HG02938 (cell line): ENCODE measurements around the gene SLC24A1.

Experiments used
- ATAC-seq: cut with Tn5 transposase; IDR thresholded peaks from one replicate; pipeline ENCODE4 v1.9.1; 2021; ENCODE audit warnings: mild to moderate bottlenecking, moderate library complexity; ENCODE audit not compliant: unreplicated experiment

Gene SLC24A1

GRCh38 chr15:65651831-65652749 lies 30.4 kb downstream of the SLC24A1 start:
- ATAC-seq: no peak

- ATAC-seq: no peak
Measured at GRCh38 chr15:65653341-65653740, 31.6 kb downstream of the SLC24A1 start.

DNA sequence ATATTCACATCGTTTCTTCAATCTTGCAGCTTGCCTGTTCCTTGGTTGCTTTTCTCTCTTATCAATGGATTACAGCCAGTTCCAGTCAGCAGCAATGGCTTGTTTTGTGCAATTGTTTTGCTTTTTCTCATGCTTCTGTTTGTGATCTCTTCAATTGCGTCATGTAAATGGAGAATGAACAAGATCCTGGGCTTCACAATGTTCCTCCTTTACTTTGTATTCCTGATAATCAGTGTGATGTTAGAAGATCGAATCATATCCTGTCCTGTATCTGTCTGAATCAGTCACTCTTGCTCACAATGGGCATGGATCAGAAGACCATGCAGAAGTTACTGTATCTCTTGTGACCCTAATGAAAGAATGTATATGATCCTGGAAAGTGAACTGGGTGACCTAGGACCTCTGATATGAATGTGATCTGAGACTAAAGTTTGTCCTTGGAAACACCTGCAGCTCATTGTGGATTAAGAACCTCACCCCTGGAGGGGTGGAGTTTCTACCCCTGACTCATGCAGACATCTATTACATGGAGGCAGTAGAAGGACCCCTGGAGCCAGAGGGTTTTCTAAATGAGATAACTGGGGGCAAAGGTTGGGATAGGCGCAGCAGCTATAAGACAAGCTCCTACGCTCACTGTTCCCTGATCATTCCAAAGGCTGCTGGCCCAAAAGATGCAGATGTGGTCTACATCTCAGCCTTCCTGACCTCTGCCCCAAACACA lies 32.2 kb downstream of the SLC24A1 start:
- ATAC-seq: no peak

- ATAC-seq: no peak
Measured at GRCh38 chr15:65655026-65655425, 33.3 kb downstream of the SLC24A1 start.

DNA sequence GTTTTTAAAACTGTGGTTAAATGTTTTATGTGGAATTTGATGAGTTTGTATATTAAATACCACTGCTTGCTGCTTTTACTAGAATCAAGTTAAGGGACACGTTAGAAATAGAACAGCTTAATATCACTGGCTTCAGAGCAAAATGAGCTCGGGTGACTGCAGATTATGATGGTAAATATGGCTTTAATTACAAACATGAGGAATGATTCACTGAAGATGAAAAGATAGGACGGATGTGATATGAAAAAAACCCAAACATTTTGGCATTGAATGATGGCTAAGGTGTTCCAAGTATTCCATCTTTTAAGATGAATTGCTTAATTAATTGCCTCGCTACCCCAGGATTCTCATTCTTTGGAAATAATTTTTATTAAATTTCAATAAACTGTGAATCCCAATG lies 33.7 kb downstream of the SLC24A1 start:
- no peak for ATAC-seq

GRCh38 chr15:65659502-65660052 lies 37.8 kb downstream of the SLC24A1 start:
- no peak for ATAC-seq

DNA sequence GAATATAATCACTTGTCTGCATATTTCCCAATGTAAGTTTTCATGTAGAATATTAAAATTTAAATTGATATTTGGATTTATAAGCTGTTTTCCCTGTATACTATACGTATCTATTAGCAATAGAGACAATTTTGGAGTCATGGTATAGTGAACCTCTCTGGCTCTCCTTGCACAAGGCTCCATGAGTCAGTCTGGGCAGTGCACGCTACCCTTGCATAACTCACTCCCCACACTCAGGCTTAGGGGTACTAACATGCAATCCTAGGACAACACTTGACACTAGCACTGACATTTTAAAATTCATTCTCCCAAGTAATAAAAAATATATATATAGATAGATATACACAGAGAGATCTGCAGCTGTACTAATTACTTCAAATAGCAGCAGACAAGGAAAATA lies 39.2 kb downstream of the SLC24A1 start:
- no peak for ATAC-seq

GRCh38 chr15:65663521-65663920 lies 41.8 kb downstream of the SLC24A1 start:
- ATAC-seq: no peak

GRCh38 chr15:65666257-65666656 lies 44.5 kb downstream of the SLC24A1 start:
- ATAC-seq: no peak

DNA sequence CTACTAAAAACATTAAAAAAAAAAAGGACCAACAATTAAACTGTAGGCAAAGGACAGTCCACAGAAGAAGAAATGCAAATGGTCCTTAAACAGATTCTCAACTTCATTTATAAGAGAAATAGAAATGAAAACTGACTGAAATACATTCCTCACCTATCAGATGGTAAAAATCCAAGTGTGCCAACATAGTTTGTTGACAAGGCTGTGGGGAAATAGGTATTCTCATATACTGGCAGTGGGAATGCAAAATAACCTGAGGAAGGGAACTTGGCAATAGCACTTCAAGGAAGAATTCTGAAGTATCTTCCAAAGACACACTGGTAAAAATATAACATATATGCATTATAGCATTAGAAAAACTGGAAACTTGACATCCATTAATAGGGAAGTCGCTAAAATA lies 53.8 kb downstream of the SLC24A1 start:
- no peak for ATAC-seq

DNA sequence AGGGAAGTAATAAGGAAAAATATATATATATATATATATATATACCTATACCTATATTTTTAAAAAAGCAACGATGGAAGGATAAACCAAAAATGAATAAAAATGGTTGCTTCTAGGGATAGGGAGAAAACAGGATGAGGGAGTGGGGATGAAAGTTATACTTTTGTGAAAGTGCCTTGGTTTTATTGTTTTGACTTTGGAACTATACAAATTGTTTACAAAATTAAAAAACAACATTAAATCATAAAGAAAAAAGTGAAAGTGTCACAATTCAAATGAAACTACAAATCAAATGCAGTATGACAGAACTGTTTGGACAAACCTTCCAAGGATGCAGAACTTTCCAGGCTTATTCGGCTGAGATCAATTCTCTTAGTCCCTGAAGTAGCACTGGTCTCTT lies 54.4 kb downstream of the SLC24A1 start:
- ATAC-seq: no peak

DNA sequence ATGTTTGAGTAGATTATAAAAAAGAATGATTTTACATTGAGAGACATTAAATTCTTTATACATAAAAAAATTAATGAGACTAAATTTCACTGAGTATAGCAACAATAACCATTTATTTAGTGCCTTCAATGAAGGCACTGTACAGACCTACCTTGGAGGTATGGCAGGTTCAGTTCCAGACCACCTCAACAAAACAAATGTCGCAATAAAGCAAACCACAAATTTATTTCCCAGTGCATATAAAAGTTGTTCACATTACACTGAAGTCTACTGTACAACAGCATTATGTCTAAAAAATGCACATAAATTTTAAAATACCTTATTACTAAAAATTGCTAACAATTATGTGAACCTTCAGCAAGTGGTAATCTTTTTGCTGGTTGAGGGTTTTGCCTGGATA lies 58.8 kb downstream of the SLC24A1 start:
- ATAC-seq: no peak

- no peak for ATAC-seq
Measured at GRCh38 chr15:65682404-65682911, 60.7 kb downstream of the SLC24A1 start.

- no peak for ATAC-seq
Measured at GRCh38 chr15:65688462-65688861, 66.7 kb downstream of the SLC24A1 start.

GRCh38 chr15:65690173-65690572 lies 68.4 kb downstream of the SLC24A1 start:
- no peak for ATAC-seq

GRCh38 chr15:65690778-65691177 lies 69.0 kb downstream of the SLC24A1 start:
- ATAC-seq: no peak

- ATAC-seq: no peak
Measured at GRCh38 chr15:65695081-65695480, 73.3 kb downstream of the SLC24A1 start.
